Occipital lobe (tissue), 3 donors: ENCODE results near the gene CD63. TPM values are rescaled to one million over a fixed set of nuclear protein-coding genes. Genes with fewer than 3 reads are reported as not detected.

Experiments used
- DNase-seq: peaks from one replicate; lab custom pipeline; 2025; lab: John Stamatoyannopoulos, UW
- small RNA-seq: library from RNA; depleted of rRNA; stranded (forward); fragments of <200 nt; gene quantifications from one replicate; pipeline ENCODE3, GENCODE V24; 2014
- total RNA-seq: library from RNA; depleted of rRNA; stranded (reverse); fragments of >200 nt; gene quantifications from one replicate; pipeline ENCODE4 v1.2.3, GENCODE V29; 2014

Gene CD63
- total RNA-seq, 1 donor from 2014 or later, result 187 TPM

DNA sequence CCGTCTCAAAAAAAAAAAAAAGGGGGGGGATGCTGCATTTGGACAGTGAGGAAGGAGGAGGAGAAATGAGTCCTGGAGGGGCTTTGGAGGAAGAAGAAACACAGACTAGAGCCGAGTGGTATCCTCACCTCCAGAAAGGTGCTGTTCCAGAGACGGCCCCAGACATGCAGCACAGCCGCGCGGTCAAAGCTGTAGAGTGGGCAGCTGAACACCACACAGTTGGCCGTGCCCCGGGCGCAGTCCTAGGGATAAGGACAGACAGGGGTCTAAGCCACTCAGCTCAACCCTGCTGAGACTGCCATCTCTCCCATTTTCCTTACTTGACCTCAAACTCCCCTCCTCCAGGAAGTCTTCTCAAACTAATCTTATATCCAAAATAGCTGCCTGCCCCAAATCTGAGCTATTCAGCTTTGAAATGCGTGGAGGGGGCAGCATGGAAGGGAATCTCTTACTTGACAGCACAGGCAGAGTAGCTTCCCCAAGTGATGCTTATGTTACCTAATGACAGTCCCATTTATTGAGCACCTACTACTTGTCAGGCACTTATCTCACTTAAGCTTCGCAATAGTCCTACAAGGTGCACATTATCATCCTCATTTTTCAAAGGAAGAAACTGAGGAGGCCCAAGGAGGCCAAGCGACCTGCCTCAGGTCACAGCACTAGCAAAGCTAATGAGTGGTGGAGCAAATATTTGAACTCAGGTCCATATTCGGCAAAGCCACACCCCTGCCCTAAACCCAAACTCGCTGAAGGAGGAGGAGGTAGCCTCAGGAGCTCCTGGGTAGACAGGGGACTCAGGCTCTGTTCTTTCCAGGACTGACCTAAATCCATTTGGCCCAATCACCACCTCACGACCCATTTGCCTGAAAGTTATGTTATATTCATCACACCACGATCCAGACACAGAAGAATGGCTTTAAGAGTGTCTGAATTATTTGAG, 39.8 kb downstream of the CD63 start:
- DNase-seq, result no peak

DNA sequence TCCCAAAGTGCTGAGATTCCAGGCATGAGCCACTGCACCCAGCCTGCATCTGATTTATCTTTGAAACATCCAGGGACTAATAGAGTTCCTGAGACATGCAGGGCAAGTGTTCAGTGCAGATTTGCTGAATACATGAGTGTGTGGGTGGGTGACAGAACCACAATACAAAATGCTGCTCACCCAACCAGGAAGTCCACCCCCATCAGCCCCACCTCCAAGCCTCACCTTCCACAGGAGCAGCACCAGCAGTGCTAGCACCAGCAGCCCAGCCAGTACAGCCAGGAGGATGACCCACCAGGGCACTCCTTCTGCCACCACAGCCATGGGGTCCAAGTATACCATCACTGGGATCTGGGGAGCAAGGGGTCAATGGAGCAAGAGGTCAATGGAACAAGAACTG, 41.1 kb downstream of the CD63 start:
- no peak for DNase-seq

DNA sequence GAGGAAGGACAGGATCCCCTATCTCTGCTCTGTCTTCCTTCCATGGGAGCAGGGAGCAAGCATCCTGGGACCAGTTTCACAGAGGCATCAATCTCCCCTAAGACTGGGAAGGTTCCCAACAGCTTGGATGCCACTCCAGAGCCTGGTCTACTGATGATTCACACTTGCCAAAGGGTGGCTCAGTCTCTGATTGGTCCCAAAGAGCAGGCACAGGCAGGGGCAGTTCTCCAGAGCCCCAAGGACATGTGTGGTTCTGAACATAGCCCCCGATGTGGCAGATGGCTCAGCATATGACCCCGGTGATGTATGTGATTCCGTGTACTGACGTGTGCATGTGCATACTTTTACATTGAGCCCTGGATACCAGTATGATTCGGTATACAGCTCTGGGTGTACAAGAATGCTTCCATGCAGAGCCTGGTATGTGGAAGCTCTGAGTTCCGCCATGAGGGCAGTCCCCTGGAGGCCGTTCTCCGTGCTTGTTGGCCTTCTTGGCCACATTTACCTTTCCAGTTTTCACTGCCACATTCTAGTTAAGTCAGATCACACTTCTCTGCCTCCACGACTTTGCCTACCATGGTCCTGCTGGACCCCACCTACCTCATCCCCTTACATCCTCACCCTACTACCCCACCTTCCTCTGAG, 42.3 kb downstream of the CD63 start:
- DNase-seq, result no peak

DNA sequence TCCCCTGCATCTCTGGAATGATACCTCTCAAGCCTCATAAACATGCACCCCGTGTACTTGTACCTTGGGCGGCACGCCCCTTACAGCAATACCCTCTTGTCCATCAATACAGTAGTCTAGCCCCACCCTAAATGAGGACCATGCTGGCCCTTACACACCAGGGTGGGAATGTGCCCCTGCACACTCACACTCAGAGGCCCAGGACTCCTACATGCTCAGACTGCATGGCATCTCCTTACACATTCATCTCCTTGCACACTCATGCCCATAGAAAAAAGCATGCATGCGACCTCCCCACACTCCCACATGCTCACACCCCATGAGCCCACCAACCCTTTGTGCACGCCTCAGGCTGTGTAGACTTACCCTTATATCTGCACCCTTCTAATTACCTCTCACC, 43.1 kb downstream of the CD63 start:
- DNase-seq, result no peak

DNA sequence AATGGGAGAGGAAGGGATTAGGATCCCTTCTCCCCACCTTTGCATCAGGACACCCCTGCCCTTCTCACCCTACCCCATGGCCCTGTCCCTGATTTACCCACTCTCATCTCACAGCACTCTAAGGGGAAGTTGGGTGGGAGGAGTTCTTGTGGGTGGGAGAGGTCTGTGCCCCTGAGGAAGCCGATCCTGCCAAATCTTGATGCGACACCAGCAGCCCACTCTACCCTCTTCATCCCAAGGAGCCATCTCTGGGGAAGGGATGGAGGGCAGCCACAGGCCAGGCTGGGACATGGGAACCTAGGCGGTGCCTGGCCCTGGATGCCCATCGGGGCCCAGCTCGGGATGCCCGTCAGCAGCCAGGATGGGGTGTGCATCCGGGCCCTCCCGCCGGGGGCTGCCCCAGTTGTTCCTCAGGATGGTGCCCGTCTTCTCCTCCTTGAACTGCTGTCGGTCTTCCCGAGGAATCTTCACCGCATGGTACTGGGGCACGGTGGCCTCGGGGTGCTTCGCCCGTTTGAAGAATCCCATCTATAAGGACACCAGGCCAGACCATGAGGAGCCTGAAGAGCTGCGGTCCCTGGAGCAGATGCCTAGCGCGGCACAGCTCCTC, 43.9 kb downstream of the CD63 start:
- no peak for DNase-seq

DNA sequence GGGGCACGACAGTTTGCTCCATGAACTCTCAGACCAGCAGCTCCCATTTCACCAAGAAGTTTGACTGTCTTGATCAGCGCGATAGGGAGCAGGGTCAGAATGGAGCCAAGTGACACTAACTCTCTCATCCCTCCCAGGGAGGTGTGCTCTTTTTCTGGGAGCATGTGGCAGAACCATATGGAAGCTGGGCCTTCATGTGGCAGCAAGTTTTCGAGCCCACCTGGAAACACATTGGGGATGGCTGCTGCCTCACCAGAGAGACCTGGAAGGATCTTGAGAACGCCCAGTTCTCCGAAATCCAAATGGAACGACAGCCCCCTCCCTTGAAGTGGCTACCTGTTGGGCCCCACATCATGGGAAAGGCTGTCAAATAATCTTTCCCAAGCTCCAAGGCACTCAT, 45.1 kb downstream of the CD63 start:
- no peak for DNase-seq

DNA sequence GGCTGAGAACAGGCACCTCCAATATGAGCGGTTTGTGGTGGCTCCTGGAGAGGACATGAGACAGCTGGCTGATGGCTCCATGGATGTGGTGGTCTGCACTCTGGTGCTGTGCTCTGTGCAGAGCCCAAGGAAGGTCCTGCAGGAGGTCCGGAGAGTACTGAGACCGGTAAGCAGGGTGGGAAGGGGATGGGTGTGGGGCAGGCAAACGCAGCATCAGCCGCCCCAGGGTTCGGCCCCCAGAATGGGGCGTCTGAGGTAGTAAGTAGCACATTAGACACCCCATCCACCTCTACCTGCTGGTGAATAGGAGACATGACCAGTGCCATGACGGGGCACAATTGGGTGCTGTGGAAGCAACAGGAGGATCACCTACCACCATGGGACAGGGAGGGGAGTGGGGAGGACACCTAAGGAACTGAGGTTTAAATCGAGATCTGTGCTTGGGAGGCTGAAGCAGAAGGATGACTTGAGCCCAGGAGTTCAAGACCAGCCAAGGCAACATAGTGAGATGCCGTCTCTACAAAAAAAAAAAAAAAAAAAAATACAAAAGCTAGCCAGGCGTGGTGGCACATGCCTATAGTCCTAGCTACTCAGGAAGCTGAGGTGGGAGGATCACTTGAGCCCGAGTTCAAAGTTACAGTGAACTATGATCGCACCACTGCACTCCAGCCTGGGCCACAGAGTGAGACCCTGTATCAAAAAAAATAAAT, 46.6 kb downstream of the CD63 start:
- no peak for DNase-seq

DNA sequence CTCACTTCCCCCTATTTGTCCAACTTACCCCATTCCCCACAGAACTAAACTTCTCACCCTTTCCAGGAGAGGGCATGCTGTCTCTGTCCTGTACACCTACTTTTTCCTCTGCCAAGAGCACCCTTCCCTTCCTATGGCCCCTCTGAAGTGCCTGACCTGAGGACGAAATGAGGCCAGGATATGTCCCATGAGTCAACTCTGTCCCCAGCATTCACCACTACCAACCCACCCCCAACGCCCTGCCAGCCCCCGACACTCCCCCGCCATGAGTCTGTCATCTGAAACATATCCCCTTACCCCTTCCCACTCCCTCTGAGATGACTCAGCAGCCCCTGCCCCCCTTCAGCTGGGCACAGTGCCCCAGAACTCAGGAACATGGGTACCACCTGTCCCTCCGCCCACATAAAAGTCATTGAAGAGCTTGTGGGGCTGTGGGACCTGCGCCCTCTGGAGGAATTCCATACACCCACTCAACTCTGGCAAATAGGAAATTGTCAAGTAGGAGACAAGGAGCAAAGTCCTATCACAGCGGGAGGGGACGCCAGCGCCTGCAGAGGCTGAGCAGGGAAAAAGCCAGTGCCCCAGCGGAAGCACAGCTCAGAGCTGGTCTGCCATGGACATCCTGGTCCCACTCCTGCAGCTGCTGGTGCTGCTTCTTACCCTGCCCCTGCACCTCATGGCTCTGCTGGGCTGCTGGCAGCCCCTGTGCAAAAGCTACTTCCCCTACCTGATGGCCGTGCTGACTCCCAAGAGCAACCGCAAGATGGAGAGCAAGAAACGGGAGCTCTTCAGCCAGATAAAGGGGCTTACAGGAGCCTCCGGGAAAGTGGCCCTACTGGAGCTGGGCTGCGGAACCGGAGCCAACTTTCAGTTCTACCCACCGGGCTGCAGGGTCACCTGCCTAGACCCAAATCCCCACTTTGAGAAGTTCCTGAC, 47.4 kb downstream of the CD63 start:
- peak; percentile 37 for DNase-seq

DNA sequence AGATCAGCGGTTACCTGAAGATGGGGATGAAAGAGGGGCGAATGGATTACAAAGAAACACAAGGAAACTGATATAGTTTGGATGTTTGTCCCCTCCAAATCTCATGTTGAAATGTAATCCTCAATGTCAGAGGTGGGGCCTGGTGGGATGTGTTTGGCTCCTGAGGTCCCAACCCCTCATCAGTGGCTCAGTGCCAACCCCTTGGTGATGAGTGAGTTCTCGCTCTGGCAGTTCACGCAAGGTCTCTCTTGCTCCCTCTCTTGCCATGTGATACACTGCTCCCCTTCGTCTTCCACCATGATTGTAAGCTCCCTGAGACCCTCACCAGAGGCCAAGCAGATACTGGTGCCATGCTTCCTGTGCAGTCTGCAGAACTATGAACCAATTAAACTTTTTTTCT, 49.1 kb downstream of the CD63 start:
- no peak for DNase-seq

DNA sequence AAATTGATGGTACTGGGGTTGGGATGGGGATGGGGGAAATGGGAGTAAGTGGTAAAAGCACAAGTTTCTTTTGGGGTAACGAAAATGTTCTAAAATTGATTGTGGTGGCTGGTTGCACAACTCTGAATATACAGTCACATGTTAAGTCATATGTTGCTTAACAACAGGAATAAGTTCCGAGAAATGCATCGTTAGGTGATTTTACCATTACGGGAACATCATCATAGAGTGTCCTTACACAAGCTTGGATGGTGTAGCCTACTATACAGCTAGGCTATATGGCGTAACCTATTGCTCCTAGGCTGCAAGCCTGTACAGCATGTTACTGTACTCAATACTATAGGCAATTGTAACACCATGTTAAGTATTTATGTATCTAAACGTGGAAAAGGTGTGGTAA, 52.1 kb downstream of the CD63 start:
- DNase-seq, result no peak

DNA sequence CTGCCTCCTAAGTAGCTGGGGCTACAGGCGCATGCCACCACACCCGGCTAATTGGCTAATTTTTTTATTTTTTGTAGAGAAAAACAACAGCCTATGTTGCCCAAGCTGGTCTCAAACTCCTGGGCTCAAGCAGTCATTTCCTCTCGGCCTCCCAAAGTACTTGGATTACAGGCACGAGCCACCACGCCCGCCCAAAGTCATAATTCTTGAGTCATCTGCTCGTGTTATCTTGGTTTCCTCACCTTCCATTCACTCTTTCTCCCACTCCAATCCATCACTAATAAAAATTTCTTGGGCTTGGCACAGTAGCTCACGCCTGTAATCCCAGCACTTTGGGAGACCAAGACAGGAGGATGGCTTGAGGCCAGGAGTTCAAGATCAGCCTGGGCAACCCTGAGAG, 53.1 kb downstream of the CD63 start:
- no peak for DNase-seq

Small RNA genes within 50 kb of the gene (small RNA-seq; reads per million reads assigned to genes)
- not detected for gene AC009779.1
- gene RF00017, result not detected

Other genes with a start within 250 kb of the CD63 start
- not detected for gene OR6C68, start 236.6 kb downstream of the CD63 start, total RNA-seq
- not detected for gene OR6C4, start 179.4 kb downstream of the CD63 start, total RNA-seq
- gene OR2AP1, start 156.5 kb downstream of the CD63 start, total RNA-seq, result not detected
- not detected for gene OR10P1, start 92.1 kb downstream of the CD63 start, total RNA-seq
- 6.2 TPM for gene ITGA7, start 21.1 kb downstream of the CD63 start, total RNA-seq
- 46.0 TPM for gene BLOC1S1, start 13.0 kb downstream of the CD63 start, total RNA-seq
- gene RDH5, start 8.6 kb downstream of the CD63 start, total RNA-seq, result 6.6 TPM
- gene GDF11, start 14.1 kb upstream of the CD63 start, total RNA-seq, result 6.6 TPM
- 84.7 TPM for gene SARNP, start 88.7 kb upstream of the CD63 start, total RNA-seq
- 6.2 TPM for gene ORMDL2, start 89.0 kb upstream of the CD63 start, total RNA-seq
- 36.3 TPM for gene DNAJC14, start 100.6 kb upstream of the CD63 start, total RNA-seq
- gene MMP19, start 113.9 kb upstream of the CD63 start, total RNA-seq, result not detected
- gene PYM1, start 198.9 kb upstream of the CD63 start, total RNA-seq, result 20.0 TPM
- gene DGKA, start 202.2 kb upstream of the CD63 start, total RNA-seq, result 10.9 TPM
- not detected for gene PMEL, start 237.0 kb upstream of the CD63 start, total RNA-seq
- gene CDK2, start 237.8 kb upstream of the CD63 start, total RNA-seq, result 6.7 TPM
- gene RAB5B, start 245.1 kb upstream of the CD63 start, total RNA-seq, result 37.4 TPM